ACHN (cell line): ENCODE measurements around the gene TNPO1.

ENCODE experiments used
- DNase-seq: peaks from one replicate; pipeline ENCODE4 v3.0.0-alpha.2; 2015
- in situ Hi-C: cut with HindIII; loops from 2 replicates; pipeline ENCODE4 v1.10.0; 2017; ENCODE audit warnings: low sequenced_read_pairs, low pct_ligation_motif_present, low pct_unique_long_range_greater_than_20kb

The TNPO1 gene

GRCh38 chr5:72847439-72847838, 31.0 kb downstream of the TNPO1 start:
- DNase-seq = no peak
- in situ Hi-C loops = no loop called here

GRCh38 chr5:72847989-72848473, 31.6 kb downstream of the TNPO1 start:
- in situ Hi-C loops = no loop called here

GRCh38 chr5:72848474-72849428, 32.3 kb downstream of the TNPO1 start:
- DNase-seq = peak; percentile 37
- in situ Hi-C loops = no loop called here

More at GRCh38 chr5:72847989-72848473, 31.6 kb downstream of the TNPO1 start:
- DNase-seq = peak; percentile 87

GRCh38 chr5:72849546-72849945, 33.1 kb downstream of the TNPO1 start:
- in situ Hi-C loops = no loop called here
- no peak for DNase-seq

GRCh38 chr5:72850113-72850512, 33.7 kb downstream of the TNPO1 start:
- DNase-seq = no peak
- in situ Hi-C loops = no loop called here

- in situ Hi-C loops = no loop called here
- no peak for DNase-seq
Observed at GRCh38 chr5:72852356-72852755, 35.9 kb downstream of the TNPO1 start.

GRCh38 chr5:72854419-72854818, 38.0 kb downstream of the TNPO1 start:
- DNase-seq = no peak
- in situ Hi-C loops = no loop called here

- DNase-seq = no peak
- in situ Hi-C loops = no loop called here
Observed at GRCh38 chr5:72855821-72856220, 39.4 kb downstream of the TNPO1 start.

GRCh38 chr5:72857396-72857795, 40.9 kb downstream of the TNPO1 start:
- DNase-seq = no peak
- in situ Hi-C loops = no loop called here

GRCh38 chr5:72859127-72859526, 42.7 kb downstream of the TNPO1 start:
- no peak for DNase-seq
- in situ Hi-C loops = no loop called here

- DNase-seq = no peak
- in situ Hi-C loops = no loop called here
Observed at GRCh38 chr5:72860499-72860898, 44.0 kb downstream of the TNPO1 start.

GRCh38 chr5:72871366-72872024, 55.0 kb downstream of the TNPO1 start:
- no peak for DNase-seq
- in situ Hi-C loops = no loop called here

- in situ Hi-C loops = no loop called here
Observed at GRCh38 chr5:72878854-72879253, 62.4 kb downstream of the TNPO1 start.

GRCh38 chr5:72882989-72883388, 66.5 kb downstream of the TNPO1 start:
- in situ Hi-C loops = no loop called here
- no peak for DNase-seq

More at GRCh38 chr5:72878854-72879253, 62.4 kb downstream of the TNPO1 start:
- DNase-seq = no peak

- DNase-seq = no peak
- in situ Hi-C loops = no loop called here
Observed at GRCh38 chr5:72883850-72884249, 67.4 kb downstream of the TNPO1 start.

GRCh38 chr5:72884892-72885291, 68.4 kb downstream of the TNPO1 start:
- DNase-seq = no peak
- in situ Hi-C loops = no loop called here

- in situ Hi-C loops = no loop called here
- DNase-seq = no peak
Observed at GRCh38 chr5:72885824-72886223, 69.4 kb downstream of the TNPO1 start.

GRCh38 chr5:72888595-72888994, 72.1 kb downstream of the TNPO1 start:
- in situ Hi-C loops = no loop called here
- DNase-seq = no peak

GRCh38 chr5:72889324-72889723, 72.9 kb downstream of the TNPO1 start:
- in situ Hi-C loops = no loop called here
- DNase-seq = no peak

- in situ Hi-C loops = no loop called here
Observed at GRCh38 chr5:72892846-72893245, 76.4 kb downstream of the TNPO1 start.

More at GRCh38 chr5:72892846-72893245, 76.4 kb downstream of the TNPO1 start:
- DNase-seq = no peak
